ENCODE results near the gene OPTC.

The OPTC gene

DNA sequence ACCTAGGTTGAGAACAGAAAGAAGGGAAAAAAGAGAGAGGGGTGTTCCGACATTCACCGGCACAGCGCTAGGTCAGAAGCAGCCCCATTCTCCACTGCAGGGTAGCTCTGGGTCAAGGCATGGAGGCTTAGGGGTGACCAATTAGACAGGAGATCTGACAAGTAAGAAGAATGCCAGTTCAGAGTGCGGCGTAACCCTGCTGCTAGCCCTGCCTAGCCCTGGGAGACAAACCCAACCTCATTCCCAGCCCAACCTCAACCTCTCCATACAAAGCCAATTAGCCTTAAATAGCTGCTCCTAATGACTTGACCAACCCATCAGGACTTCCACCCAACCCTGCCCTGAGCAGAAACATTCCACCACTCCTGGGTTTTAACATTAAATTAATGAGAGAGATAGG lies 15.0 kb upstream of the OPTC start:
- ChIA-PET CTCF (interaction anchor here (0.5 to 1.5 kb wide), 4 partner anchors 9 to 457 kb away, joined by 3 to 11 read pairs (median 4); no protein-coding TSS in a partner anchor), POLR2A (no interaction called here)
- Histone ChIP-seq H3K36me3 (ENCODE audit: control insufficient read depth in 2 of 2, insufficient read depth in 1 of 2, low read length in 2 of 2) (no peaks in the 10 kb centered on the region), H3K4me1 (ENCODE audit: control insufficient read depth, insufficient read depth, low read length) (peaks cover 3% of the 10 kb centered on the region; the same call in 1 of the 2 replicates), H3K4me3 (ENCODE audit: low read depth, low read length) (no peak overlapping the region), H3K27ac (ENCODE audit: extremely low read depth, low read depth, low read length) (no peak overlapping the region), H3K9me3 (ENCODE audit: control insufficient read depth, insufficient read depth, low read depth, low read length) (no peaks in the 10 kb centered on the region)
- TF ChIP-seq ZSCAN23 (tag by site-specific recombination; IDR thresholded peaks at IDR 0.05) = no peak

- no peaks in the 10 kb centered on the region for H3K36me3 ChIP-seq (ENCODE audit: control insufficient read depth in 2 of 2, insufficient read depth in 1 of 2, low read length in 2 of 2)
- TF ChIP-seq ZFP69B (tag by site-specific recombination; IDR thresholded peaks at IDR 0.05) (no peak), ZNF37A (tag by site-specific recombination; IDR thresholded peaks at IDR 0.05) (no peak), ZFP37 (tag by site-specific recombination; IDR thresholded peaks at IDR 0.05) (no peak), REST (tag by site-specific recombination; IDR thresholded peaks at IDR 0.05) (no peak), ZNF239 (tag by site-specific recombination; IDR thresholded peaks at IDR 0.05) (no peak), ZNF639 (tag by site-specific recombination; IDR thresholded peaks at IDR 0.05) (no peak), ZNF571 (tag by site-specific recombination; IDR thresholded peaks at IDR 0.05) (no peak), ZNF843 (tag by site-specific recombination; IDR thresholded peaks at IDR 0.05) (no peak), ZNF292 (tag by site-specific recombination; IDR thresholded peaks at IDR 0.05; ENCODE audit: borderline replicate concordance, low read depth) (no peak), ZNF24 (tag by site-specific recombination; IDR thresholded peaks at IDR 0.05) (no peak), ZNF416 (tag by site-specific recombination; IDR thresholded peaks at IDR 0.05) (no peak), ZBTB1 (tag by site-specific recombination; IDR thresholded peaks at IDR 0.05) (no peak), TCF7L2 (IDR thresholded peaks at IDR 0.05; ENCODE audit: borderline replicate concordance, low read depth, low read length) (no peak), ZIC2 (tag by site-specific recombination; IDR thresholded peaks at IDR 0.05) (no peak), HOXA7 (CRISPR knock-in tag; IDR thresholded peaks at IDR 0.05; ENCODE audit: borderline replicate concordance) (no peak), MZF1 (tag by site-specific recombination; IDR thresholded peaks at IDR 0.05; ENCODE audit: borderline replicate concordance) (no peak), ZNF112 (tag by site-specific recombination; IDR thresholded peaks at IDR 0.05) (no peak)
- TF ChIP-seq, protein P1, sequence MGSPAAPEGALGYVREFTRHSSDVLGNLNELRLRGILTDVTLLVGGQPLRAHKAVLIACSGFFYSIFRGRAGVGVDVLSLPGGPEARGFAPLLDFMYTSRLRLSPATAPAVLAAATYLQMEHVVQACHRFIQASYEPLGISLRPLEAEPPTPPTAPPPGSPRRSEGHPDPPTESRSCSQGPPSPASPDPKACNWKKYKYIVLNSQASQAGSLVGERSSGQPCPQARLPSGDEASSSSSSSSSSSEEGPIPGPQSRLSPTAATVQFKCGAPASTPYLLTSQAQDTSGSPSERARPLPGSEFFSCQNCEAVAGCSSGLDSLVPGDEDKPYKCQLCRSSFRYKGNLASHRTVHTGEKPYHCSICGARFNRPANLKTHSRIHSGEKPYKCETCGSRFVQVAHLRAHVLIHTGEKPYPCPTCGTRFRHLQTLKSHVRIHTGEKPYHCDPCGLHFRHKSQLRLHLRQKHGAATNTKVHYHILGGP (tag by site-specific recombination; IDR thresholded peaks at IDR 0.05) = no peak
- H3K4me3 ChIP-seq (ENCODE audit: low read depth, low read length) = no peak overlapping the region
- peaks cover 3% of the 10 kb centered on the region; the same call in 1 of the 2 replicates for H3K4me1 ChIP-seq (ENCODE audit: control insufficient read depth, insufficient read depth, low read length)
- H3K27ac ChIP-seq (ENCODE audit: extremely low read depth, low read depth, low read length) = no peak overlapping the region
- ChIA-PET POLR2A (no interaction called here), CTCF (interaction anchor here (0.5 to 1.9 kb wide), 6 partner anchors 9 to 1871 kb away, joined by 3 to 11 read pairs (median 4); no protein-coding TSS in a partner anchor)
- no peaks in the 10 kb centered on the region for H3K9me3 ChIP-seq (ENCODE audit: control insufficient read depth, insufficient read depth, low read depth, low read length)
These were observed 14.3 kb upstream of the OPTC start for GRCh38 chr1:203479646-203480045.
